Measurements from ENCODE around the gene FXYD5. TPM values are rescaled to one million over a fixed set of nuclear protein-coding genes. Genes with fewer than 3 reads are reported as not detected.

FXYD5 gene
- total and polyA plus RNA-seq, 8 donors = 2.6 to 101 (median 16.8) TPM

GRCh38 chr19:35112995-35113688 lies 41.4 kb upstream of the FXYD5 start:
- intact Hi-C loops (cut with DNase I) = no loop called here
- no peak overlapping the region for H3K27ac ChIP-seq
- H3K4me3 ChIP-seq = no peak overlapping the region
- DNase-seq (peak in 1 of 6 donors; percentile 30), ATAC-seq (no peak), FAIRE-seq (no peak)
- H3K9me3 ChIP-seq = no peaks in the 10 kb centered on the region
- H3K36me3 ChIP-seq = no peaks in the 10 kb centered on the region
- H3K4me1 ChIP-seq = peaks cover 0 to 3% (median 0%) of the 10 kb centered on the region in 3 donors
- TF ChIP-seq CTCF (IDR thresholded peaks at IDR 0.05) = no peak
- WGBS, 2 donors = 87 to 91% methylated on average over 15 of the region's 15 CpGs
- no peaks in the 10 kb centered on the region for H3K27me3 ChIP-seq

DNA sequence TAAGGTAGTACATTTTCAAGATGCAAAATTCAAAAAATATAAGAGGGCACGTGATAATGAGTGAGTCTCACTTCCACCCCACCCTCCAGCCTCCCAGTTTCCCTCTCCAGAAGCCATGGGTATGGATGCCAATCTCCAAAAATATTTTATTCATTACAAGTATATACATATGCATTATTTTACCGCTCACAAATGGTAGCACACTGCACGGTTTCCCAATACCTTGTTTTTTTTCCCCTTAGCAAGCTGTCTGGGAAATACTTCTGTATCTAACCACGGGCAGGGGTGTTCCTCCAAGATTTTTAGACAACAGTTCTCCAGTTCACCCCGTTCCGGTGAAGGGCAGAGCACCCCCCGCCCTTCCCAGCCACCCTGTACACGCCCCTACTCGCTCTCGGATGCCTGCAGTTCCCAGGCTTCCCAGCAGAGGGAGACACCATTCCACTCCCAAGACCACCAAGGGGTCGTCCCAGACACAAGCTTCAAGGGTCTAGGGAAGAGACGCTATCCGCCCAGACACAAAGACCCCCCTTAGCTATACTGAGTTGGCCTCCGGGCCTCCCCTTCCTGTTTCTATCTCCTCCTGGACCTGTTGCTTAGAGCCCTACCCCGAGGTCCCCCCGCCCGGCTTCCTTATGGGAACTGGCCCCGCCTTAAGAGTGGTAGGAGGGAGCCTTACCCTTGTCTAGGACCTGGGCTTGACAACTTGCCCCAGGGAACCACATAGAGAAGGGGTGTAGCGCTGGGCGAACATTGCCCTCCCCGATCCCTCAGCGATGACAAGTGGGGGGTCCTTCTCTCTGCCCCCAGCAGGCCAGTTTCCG lies 40.0 kb upstream of the FXYD5 start:
- FAIRE-seq (no peak), DNase-seq (peak in 3 of 6 donors; percentile 70 to 89 (median 74)), ATAC-seq (peak; percentile 66 to 84 (median 80))
- intact Hi-C loops (cut with DNase I) = no loop called here
- H3K27me3 ChIP-seq = no peaks in the 10 kb centered on the region
- peak; percentile 77 to 96 (median 86) for TF ChIP-seq CTCF (IDR thresholded peaks at IDR 0.05)
- no peaks in the 10 kb centered on the region for H3K9me3 ChIP-seq
- no peaks in the 10 kb centered on the region for H3K36me3 ChIP-seq
- peaks cover 0 to 3% (median 0%) of the 10 kb centered on the region in 3 donors for H3K4me1 ChIP-seq
- peak overlapping the region in 3 of 4 donors; percentile 3 to 44 (median 41) for H3K4me3 ChIP-seq
- 6 to 9% methylated on average over 23 of the region's 23 CpGs for WGBS, 2 donors
- peak overlapping the region in 1 of 4 donors; percentile 11 for H3K27ac ChIP-seq

GRCh38 chr19:35115177-35115951 lies 39.2 kb upstream of the FXYD5 start, which contains the start of gene FXYD3:
TSS of gene FXYD3 (plus strand) at chr19:35115823. CDS start at chr19:35119377, 3,554 bp downstream.
- no peak for FAIRE-seq
- H3K36me3 ChIP-seq = no peaks in the 10 kb centered on the region
- H3K4me1 ChIP-seq = peaks cover 0 to 3% (median 0%) of the 10 kb centered on the region in 3 donors
- peak within 1 kb of the TSS in 2 of 4 donors; percentile 11 to 28 for H3K27ac ChIP-seq
- DNase-seq = peak in 1 of 6 donors; percentile 45
- peak; percentile 13 to 45 (median 29) for ATAC-seq
- WGBS, 2 donors = 27 to 29% methylated on average over 14 of the region's 14 CpGs
- TF ChIP-seq CTCF (IDR thresholded peaks at IDR 0.05) = no peak
- intact Hi-C loops (cut with DNase I) = no loop called here
- no peaks in the 10 kb centered on the region for H3K27me3 ChIP-seq
- H3K9me3 ChIP-seq = no peaks in the 10 kb centered on the region
- peak within 1 kb of the TSS; percentile 0 to 44 (median 22) for H3K4me3 ChIP-seq

DNA sequence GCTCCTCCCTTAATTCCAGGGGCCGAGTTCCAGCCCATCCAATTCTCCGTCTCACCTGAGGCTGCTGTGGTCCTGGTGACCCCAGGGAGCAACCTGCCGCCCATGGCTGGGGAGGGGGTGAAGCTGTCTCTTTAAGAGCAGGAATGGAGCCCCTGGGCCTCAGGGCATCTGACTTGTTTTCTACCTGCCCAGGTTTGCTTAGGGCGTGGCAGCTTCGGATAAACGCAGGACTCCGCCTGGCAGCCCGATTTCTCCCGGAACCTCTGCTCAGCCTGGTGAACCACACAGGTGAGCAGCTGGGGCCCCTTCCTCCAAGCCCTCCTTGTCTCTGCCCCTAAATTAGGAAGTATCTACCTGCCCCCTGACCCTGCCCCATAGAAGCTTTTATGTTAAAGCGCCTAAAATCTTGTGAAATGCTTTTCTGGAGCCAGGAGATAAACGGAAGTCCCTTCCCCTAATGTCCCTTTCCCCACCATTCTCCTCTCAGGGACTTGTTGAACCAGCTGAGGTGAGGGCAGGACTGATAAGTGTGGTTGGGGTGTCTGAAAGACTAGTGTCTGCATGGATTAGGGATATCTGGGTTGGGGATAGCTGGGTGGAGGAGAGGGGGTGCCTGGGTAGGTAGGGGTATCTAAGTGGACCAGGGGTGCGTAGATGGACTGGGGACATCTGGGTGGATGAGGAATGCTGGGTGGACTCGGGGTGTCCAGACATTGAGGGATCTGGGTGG lies 38.3 kb upstream of the FXYD5 start:
- FAIRE-seq = no peak
- WGBS, 2 donors = 30 to 32% methylated on average over 13 of the region's 13 CpGs

More for the DNA sequence above, 38.3 kb upstream of the FXYD5 start:
- no peak for TF ChIP-seq CTCF (IDR thresholded peaks at IDR 0.05)
- Histone ChIP-seq H3K4me1 (peaks cover 0 to 3% (median 0%) of the 10 kb centered on the region in 3 donors), H3K4me3 (peak overlapping the region in 3 of 4 donors; percentile 0 to 44 (median 41)), H3K27ac (peak overlapping the region in 1 of 4 donors; percentile 28), H3K27me3 (no peaks in the 10 kb centered on the region), H3K36me3 (no peaks in the 10 kb centered on the region), H3K9me3 (no peaks in the 10 kb centered on the region)
- intact Hi-C loops (cut with DNase I) = no loop called here
- DNase-seq = peak in 4 of 6 donors; percentile 49 to 63 (median 56)
- peak; percentile 61 to 67 (median 62) for ATAC-seq

Data from pancreas (tissue), 10 donors.